NB4 (cell line): Measurements from ENCODE around the gene CRYBA4.

Experiments
- DNase-seq: peaks from one replicate; pipeline ENCODE4 v3.0.0; 2010; ENCODE audit warnings: low read depth
- H3K4me3 ChIP-seq: one replicate; pipeline ENCODE4 v1.5.1; 2011; ENCODE audit warnings: mild to moderate bottlenecking, low read depth, low read length, moderate library complexity
- CTCF ChIP-seq: IDR thresholded peaks from one replicate; pipeline ENCODE4 v1.5.1; 2012; ENCODE audit warnings: low read depth, low read length
- MAX ChIP-seq: IDR thresholded peaks from 2 replicates; pipeline ENCODE4 v1.6.1; 2011; ENCODE audit warnings: low read depth, low read length
- MYC ChIP-seq: IDR thresholded peaks from 2 replicates; pipeline ENCODE4 v1.6.1; 2011; ENCODE audit warnings: low read depth, low read length
- POLR2A ChIP-seq: IDR thresholded peaks from 2 replicates; pipeline ENCODE4 v1.6.1; 2011; ENCODE audit warnings: mild to moderate bottlenecking; ENCODE audit not compliant: insufficient read length; ENCODE audit errors: extremely low read depth

Gene CRYBA4

GRCh38 chr22:26579331-26579886 lies 42.4 kb upstream of the CRYBA4 start:
- TF ChIP-seq CTCF (no peak), MAX (no peak), POLR2A (no peak), MYC (no peak)
- DNase-seq: peak; percentile 83
- H3K4me3 ChIP-seq: no peak overlapping the region

- no peak for DNase-seq
- TF ChIP-seq MYC: no peak
- no peak for TF ChIP-seq POLR2A
- no peak for TF ChIP-seq MAX
- TF ChIP-seq CTCF: no peak
- H3K4me3 ChIP-seq: no peak overlapping the region
These were observed 41.4 kb upstream of the CRYBA4 start for GRCh38 chr22:26580240-26580962.

GRCh38 chr22:26581026-26581425 lies 40.7 kb upstream of the CRYBA4 start:
- TF ChIP-seq CTCF: no peak
- TF ChIP-seq MAX: no peak
- no peak for TF ChIP-seq POLR2A
- no peak for TF ChIP-seq MYC
- DNase-seq: no peak
- no peak overlapping the region for H3K4me3 ChIP-seq

GRCh38 chr22:26581633-26582168 lies 40.1 kb upstream of the CRYBA4 start:
- H3K4me3 ChIP-seq: no peak overlapping the region
- DNase-seq: no peak
- TF ChIP-seq CTCF: no peak
- TF ChIP-seq MYC: no peak
- TF ChIP-seq POLR2A: no peak
- TF ChIP-seq MAX: no peak

- H3K4me3 ChIP-seq: no peak overlapping the region
- no peak for DNase-seq
- no peak for TF ChIP-seq POLR2A
- TF ChIP-seq MAX: no peak
- TF ChIP-seq MYC: no peak
- TF ChIP-seq CTCF: no peak
These were observed 37.8 kb upstream of the CRYBA4 start for GRCh38 chr22:26584010-26584409.
